HuH-7 (cell line): Measurements from ENCODE around the gene NUP210.
A peak's percentile ranks its signal among the peaks of the same experiment; 100 is the strongest.

Source experiments
- DNase-seq: peaks from one replicate; pipeline ENCODE4 v3.0.0; 2011; ENCODE audit warnings: low spot score

The NUP210 gene

DNA sequence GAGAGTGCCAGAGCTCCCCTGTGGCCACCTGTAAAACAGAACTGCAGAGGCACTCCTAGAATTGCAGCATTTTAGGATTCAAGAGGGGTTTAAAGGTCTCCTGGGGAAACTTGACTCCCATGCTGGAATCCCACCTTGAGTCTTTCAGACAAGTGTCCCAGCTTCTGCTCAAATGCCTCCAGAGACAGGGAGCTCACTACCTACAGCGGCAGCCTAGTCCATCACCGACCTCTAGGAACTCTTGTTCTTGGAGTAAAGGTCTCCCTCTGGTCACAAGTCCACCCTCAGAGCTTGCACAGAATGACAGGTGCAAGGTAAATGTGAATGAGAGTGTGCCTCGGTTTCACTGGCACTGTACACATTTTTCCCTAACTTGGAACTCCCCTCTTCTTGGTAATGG, 72.0 kb downstream of the NUP210 start:
- no peak for DNase-seq

DNA sequence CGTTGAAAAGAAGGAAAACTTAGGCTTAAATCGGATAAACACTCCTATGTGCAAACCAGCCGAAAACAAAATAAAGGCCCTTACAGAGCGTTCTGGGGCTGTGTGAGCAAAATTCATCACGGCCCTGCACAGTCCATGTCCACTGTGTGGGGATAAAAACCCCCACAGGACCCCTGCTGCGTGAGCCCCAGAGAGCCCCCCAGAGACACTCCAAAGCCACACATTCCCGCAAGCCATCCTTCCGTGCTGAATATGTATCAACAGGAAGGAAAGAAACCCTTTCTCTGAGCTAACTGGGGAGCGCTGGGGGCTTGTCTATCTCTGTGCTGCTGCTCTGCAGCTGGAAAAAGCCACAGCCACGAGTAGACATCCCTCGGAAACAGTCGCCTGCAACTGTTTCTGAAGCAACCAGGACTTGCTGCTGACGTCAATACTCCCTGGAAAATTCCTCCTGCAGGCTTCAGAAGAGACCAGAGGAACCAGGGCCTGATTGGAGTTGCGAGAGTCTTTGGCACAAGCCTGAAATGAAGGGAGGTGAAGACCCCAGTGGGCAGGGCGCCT, 72.7 kb downstream of the NUP210 start:
- no peak for DNase-seq

DNA sequence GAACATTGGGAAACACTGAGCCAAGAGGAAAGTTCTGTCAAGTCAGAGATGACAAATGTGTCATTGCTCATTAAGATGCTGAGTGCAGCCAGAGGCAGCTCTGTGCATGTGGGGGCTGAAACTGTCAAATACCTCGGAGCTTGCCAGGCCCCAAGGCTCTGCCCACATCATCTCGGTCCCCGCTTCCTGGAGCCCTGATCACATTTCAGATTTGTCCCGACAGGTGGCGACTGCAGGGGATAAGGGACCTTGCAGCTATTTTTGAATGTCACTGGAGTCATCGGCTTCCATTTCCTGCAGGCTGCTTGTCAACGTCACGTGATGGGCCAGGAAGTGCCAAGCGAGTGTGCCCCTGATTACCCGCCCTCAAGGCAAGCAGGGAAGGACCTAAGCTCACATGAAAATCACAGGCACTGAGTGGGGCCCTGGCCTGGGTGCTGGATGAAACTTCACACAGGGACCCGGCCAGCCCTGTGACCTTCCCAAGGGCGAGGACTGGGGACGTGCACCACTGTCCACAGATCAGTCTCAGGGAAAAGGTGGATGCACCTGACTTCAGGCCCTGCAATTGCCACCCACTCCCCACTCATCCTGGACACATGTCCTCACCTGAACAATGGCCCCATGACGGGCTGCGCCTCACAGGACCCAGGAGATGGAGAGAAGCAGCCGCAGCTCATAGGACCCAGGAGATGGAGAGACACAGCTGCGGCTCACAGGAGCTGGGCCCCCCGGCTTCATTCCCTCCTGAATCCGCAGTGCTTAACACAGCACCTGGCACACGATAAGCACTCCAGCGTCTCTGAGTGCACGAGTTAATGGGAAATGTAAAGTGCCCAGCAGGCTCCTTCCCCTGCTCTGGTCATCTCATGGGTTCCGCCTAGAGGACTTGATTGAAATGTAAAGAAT, 73.4 kb downstream of the NUP210 start:
- peak; percentile 59 for DNase-seq

DNA sequence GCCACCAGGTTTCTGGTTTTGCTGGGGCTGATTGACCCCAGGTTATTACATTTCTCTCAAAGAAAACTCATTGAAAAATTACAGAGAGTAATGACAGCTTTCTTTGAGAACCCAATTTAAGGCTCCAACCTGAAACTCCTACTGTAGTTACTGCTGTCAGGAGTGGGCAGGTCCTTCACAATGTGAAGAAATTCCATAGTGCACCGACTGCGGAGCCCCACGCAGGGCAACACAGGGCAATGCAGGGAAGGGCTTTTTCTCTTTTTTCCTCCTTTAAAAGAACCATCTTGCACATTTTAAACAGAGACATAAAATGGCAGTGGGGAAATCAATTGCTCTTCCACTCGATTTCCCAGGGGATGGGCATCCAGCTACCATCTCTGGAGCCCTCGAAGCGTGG, 74.3 kb downstream of the NUP210 start:
- no peak for DNase-seq

DNA sequence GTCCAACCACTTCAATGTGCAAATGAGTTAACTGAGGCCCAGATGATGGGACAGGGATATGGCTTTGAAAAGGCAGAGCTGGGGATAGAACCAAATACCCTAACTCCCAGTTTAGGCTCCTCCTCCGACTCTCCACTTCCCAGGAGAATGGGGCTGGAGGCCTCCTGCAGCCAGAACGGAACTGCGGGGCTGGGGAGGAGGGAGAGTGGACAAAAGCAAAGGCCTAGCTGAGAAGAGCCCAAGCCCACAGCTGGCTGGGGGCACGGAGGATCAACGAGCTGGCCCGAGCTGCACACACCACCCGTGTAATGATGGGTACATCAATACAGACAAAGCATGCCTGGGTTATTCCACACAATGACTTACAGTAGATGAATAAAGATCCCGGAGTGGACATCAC, 74.8 kb downstream of the NUP210 start:
- DNase-seq, result no peak

DNA sequence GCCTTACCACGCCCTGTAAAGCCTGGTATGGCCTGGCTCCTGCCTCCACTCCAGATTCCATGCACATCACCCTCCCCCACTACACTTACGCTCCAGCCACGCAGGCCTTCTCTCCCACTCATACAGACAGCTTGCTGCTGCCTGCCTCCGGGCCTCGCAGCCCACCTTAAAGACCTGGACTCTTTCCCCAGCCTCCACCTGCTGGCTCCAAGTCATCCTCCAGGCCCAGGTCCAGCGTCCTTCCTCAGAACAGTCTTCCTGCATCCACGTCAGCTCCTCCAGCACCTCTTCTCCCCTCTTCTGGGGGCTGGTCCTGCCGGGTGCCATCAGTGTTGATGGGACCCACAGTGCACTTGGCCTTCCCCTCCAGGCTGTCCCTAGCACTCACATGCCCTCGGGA, 75.5 kb downstream of the NUP210 start:
- DNase-seq, result no peak

DNA sequence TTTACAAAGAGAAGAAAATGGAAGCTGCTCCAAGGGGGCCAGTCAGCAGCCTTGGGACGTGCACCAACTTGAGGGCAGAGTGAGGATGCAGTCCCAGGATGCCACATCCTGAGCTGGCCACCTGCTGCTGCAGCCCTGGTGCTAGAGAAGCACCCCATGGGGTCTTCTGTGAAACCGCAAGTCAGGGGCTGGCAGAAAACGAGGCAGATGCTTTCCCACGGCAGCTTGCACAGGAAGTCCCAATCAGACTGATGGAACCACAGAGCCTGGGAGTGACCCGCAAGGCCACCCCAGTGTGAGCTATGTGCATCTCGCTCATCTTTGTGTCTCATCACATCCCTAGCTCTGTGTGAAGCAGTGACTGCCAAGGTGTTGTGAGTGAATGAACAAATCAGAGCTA, 76.5 kb downstream of the NUP210 start:
- DNase-seq, result no peak

DNA sequence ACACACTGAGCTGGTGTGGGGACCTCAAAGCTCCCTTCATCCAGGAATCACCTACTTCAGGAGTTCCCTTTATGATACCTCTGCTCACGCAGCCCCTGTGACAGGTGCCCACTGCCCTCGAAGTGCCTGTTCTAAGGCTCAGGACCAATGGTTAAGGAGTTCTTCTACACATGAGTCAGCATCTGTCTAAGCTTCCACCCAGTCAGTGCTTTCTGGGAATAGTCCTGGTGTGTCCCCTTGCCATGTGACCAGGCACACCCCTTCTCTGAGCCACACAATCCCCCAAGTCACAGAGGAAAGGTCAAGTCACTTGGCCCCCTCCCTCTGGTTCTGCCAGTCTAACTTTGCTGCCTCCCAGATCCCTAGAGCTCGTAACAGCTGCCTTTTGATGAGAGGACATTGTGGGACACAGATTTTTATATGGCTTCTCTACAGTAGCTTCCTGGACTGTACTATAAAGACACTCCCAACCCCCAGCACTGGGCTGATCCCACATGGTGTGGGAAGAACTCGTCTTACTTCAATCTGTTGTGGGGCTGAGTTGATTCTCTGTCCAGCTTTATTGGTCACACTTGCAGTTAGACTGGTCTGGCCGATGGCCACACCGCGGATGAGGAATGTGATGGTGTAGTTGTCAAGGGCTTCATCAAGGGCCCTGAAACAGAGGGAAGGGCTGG, 78.8 kb downstream of the NUP210 start:
- no peak for DNase-seq

DNA sequence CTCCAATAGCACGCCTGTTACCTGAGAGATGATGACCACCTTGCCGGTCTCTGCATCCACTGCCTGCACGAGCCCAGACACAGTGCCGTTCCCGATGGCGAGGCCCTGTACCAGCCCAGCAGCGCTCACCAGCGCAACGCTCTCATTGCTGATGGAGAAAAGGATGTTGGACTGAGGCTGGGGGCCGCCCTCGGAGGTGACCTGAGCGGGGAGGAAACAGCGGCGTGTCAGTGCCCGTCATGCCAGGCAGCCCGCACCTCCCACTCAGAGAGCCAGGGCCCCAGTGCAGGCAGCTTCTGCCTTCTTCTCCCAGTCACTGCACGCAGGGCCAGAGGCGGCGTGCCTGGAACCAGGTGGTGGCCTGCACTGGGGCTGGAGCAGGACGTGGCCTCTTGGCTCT, 80.3 kb downstream of the NUP210 start:
- no peak for DNase-seq

DNA sequence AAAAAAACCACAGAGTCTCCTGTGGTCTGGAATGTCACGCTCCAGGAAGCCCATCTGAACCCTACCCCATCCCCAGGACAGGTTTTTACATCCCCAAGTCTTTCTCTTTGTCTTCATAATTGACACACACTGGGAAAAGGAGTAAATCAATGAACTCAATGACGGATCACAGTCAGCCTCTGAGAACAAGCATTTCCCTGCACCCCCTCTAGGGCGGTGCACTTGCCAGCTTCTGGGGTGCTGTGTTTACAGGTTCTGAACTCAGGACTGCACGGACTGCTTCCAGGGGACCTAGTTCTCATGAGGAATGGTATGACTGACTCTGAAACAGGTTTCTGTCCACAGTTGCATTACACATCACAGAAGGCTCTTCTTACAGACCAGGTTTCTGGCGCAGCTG, 81.1 kb downstream of the NUP210 start:
- no peak for DNase-seq

DNA sequence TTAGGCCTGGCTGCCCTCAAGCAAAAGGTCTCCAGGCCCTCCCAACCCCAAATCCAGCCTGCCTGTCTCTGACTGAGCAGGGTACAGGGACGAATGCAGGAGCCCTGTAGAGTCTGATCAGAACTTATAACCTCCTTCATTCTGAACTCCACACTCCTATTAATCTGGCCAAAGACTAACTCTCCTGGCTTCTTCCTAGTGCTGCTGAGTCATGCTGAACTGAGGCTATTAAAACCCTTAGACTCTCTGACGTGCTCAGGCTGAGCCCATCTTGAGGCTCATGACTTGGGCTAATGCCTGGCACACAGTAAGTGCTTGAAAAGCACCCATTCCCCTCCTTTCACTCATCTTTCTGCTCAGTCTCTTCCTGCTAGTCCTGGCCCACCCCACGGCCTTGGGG, 81.9 kb downstream of the NUP210 start:
- no peak for DNase-seq

DNA sequence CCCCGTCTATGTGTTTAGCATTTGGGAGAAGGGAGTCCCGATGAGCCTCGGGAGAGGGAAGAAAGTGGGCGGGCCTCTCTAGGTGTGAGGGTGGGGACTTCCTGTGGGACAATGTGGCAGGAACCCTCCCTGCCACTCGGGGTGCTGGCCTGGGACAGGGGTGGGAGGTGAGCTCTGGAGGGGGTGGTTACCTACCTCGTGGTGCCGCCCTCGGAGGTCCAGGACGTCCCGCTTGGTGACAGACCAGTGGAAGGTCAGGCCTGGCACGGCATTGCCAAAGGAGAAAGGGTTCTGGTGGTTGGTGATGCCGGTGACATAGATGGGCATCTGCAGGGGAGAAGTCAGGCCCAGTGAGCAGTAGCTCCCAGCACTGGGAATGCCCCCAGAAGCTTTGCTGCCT, 83.5 kb downstream of the NUP210 start:
- no peak for DNase-seq

DNA sequence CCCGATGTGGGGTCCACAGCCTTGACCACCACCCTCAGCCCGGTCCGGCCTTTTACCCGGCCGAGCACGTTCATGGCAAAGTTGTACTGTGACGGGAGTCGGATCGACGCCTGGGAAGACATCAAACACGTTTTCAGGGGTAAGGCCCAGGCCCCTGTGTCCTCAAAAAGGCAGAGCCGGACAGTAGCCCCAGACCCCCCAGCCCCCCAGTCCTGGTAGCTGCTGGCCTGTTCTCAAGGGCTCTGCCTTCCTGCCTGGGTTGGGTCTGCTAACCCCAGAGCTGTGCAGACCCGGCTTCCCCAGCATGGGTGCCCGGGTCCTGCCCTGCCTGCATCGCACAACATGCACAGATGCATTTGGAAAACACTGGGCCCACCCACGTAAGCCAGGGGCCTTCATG, 84.6 kb downstream of the NUP210 start:
- DNase-seq, result no peak

DNA sequence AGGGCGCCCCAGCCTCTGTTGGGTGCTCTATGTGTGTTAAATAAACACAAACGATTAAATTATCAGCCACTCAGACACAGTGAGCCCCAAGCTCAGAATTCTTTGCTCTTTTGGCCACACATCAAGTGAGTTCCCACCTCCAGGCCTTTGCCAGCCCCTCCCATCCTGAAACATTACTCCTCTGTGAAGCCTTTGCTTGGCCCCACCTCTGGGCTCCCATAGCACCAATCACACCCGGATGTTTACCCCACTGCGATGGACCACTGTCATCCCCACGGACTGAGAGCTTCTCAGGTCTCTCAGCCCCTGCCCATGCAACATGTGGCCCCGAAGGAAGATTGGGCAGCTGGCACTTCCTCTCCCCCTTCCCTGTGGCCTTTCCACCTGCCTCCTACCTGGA, 85.1 kb downstream of the NUP210 start:
- no peak for DNase-seq

DNA sequence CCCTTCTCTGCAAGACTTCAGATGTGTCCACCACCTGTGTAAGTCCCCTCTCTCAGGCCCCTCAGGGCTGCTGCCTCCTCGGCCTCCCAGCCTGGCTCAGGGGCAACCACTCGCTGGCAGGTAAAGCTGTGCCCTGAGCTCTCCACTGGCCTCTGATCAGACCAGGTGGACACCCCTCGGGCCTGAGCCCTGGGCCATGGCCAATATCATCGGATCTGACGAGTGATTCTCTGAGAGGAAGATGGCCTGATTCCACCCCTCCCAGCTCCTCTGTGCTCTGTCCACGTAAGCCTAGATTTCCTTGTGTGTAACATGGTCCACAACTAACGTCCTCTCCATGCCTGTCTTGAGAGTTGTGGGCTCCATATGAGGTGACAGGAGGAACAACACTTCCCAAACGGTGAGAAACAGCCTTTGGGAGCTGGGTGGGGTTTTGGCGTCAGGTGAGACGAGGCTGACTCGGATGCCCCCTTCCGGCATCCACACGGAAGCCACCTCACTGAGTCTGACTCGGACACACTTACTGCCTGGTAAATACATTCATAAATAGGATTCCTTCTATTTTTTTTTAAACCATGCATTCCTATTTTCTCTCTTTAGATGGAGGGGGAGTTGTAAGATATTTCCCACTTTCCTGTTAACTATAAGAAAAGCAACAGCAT, 86.8 kb downstream of the NUP210 start:
- DNase-seq, result no peak

DNA sequence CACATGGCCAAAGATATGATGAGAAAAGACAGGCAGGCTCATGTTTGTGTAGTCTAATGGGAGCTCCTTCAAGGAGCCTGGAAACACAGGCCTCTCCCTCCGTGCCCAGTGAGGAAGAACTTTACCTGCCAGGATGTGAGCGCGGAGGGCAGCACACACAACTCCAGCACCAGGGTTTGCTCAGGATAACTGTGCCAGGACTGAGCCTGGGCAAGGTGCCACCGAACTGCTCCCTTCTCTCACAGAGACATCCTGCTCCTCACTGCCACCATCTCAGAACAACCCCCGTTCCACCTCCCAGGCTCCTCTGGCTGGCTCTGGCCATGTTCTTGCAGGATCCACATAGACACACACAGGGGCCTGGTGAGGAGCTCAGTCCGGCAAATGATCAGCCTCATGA, 87.4 kb downstream of the NUP210 start:
- no peak for DNase-seq

DNA sequence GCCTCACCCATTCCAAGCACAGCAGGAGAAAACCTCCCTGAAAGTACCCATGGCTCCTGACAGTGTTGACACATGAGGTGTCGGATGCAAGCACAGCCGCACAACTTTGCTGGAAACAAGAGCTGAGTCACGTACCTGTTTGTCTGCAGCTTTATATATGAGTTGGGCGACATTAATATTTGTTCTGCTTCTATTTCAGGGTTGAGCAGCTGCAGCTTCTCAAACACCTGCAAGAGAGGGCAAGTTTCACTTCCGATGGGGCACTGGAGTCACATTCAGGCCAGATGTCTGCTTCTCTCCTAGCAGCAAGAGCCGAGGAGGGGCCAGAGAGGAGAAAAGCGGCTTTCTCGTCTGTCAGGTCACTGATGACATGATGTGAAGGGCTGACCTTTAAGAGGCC, 88.0 kb downstream of the NUP210 start:
- DNase-seq, result no peak

DNA sequence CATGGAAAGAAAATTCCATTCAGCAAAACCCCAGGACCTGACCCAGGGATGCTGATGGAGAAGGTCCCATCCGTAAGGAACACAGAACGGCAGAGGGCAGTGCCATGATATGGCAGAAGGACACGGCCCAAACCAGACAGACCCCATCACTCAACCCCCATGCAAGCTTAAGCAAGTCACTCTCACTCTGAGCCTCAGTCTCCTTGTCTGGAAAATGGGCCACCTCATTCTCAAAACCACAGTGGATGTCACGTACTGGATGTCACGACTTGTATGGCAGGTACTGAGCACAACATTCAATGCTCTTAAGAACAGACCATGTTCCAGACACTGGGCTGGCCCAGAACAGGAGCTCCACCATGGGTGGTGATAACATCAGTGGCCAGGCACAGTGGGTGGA, 90.4 kb downstream of the NUP210 start:
- no peak for DNase-seq

DNA sequence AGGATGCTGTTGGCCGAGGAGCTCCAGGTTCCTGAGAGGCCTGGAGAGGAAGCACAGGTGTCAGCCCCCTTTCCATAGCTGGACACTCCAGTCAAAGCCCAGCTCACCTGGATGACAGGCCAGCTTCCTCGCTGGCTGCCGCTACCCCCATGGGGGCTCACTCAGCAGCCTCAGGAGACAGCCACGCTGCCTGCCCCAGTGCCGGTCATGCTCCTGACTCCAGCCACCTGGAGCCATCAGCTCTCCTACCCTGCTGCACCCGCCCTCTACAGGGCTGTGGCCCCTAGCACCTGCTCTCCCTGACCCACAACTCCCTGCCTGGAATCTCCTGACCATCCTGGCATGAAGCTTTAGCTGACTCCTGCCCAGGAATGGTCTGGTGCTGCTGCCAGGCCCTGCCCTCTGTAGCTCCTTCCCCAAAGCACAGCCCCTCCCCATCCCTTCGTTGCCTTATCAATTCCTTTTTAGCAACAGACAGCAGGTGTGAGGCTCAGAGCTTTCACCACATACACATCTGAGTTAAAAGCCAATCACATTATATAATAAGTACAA, 94.2 kb downstream of the NUP210 start:
- no peak for DNase-seq

DNA sequence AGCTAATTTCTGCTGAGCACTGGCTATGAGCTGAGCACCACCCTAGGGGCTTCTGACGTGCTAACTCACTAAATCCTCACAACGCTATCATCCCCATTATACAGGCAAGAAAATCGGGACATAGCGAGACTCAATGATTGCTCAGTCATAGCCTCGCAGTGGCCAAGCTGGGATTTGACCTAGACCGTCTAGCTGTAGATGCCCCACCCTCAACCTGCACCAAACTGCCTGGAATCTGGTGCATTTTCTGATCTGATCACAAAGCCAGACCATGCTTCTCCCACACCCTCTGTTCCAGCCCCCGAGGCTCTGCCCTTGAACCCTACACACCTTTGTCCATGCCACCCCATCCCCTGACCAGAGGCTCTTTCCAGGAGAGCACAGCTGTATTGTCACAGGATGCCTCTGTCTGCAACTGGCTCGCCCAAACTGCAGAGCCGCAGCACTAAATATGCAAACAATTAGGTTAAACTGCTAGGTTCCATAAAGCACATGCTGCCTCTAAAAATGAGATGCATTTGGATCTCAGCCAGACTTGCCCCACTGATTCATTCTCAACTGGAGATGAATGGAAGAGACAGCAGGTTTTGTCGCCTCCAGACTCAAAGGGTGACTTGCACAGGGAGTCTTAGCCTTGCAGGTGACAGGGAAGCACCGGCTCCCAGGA, 95.2 kb downstream of the NUP210 start:
- DNase-seq, result no peak

DNA sequence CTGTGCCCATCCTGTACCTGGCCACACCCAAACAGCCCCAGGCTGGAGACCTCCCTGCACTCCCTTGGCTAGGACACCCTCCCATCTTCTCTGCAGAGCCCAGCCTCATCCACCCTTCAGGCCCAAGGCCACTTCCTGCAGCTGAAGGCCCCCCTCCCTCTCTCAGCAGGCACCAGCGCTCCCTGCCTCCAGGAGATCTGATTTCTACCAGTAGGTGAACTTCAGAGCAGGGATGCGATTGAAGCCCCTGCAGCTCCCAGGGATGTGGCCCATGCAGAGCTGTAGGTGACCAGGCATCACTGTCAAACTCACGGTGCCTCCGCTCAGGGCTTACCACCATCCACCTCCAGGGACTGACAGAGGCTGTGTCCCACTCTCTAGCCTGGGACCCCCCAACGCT, 96.3 kb downstream of the NUP210 start:
- DNase-seq, result no peak

DNA sequence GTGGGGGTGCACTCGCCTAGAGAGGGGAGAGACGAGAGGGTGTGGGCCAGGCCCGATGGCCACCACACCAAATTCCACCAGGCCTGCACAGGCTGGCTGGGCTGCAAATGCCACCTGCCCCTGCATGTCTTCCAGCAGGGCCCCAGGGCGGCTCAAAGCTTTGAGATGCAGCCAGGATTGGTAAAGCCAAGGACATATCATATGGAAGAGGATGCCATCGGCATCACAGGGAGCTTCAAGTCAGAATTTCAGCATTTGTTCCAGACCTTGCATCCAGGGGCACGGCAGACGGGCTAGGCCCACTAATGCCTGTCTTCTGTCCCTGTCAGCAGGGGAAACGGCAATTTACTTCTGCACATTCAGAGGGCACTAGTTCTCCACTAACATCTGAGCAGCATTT, 97.8 kb downstream of the NUP210 start:
- no peak for DNase-seq
